GM18502 (cell line): ENCODE data around the gene CCDC141.
"Not testable (repeated sequence)": the region's sequence is repeated elsewhere in the genome, so short reads cannot be mapped to it uniquely, and the experiment has no call there.

Experiments
- ATAC-seq: cut with Tn5 transposase; IDR thresholded peaks from one replicate; pipeline ENCODE4 v1.9.1; 2021; ENCODE audit warnings: mild to moderate bottlenecking; ENCODE audit not compliant: unreplicated experiment, poor library complexity

CCDC141 gene

DNA sequence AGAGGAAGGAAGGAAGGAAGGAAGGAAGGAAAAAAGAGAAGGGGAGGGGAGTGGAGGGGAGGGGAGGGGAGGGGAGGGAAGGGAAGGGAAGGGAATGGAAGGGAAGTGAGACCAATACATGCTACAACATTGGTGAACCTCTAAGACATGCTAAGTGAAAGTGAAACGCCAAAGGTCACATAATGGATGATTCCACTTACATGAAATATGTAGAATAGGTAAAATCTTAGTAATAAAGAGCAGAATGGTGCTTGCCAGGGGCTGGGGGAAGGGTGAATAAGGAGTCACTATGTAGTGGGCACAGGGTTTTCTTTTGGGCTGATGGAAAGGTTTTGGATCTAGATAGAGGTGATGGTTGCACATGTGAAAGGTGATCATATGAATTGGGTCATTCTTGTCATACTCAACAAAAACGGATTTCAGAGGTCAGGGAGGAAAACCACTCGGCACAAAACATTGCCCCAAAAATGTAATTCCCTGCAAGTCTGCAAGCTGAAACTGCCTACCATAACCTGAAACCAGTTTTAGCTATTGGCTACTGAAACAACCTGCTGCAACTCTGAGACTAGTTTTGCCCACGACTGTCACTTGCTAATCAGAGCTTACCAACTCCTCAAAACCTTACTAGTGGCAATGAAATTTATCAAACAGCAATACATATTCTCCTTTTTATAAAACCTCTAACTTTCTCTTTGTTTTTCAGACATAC lies 59.2 kb downstream of the CCDC141 start:
- ATAC-seq = peak; percentile 88

DNA sequence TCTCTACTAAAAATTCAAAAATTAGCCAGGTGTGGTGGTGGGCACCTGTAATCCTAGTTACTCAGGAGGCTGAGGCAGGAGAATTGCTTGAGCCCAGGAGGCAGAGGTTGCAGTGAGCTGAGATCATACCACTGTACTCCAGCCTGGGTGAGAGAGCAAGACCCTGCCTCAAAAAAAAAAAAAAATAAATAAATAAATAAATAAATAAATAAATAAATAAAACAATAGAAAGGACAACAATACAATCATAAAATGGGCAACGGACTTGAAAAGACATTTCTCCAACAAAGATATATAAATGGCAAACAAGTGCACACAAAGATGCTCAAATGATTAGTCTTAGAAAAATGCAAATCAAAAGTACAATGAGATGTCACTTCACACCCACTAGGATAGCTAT lies 60.5 kb downstream of the CCDC141 start:
- ATAC-seq = not testable (repeated sequence)

DNA sequence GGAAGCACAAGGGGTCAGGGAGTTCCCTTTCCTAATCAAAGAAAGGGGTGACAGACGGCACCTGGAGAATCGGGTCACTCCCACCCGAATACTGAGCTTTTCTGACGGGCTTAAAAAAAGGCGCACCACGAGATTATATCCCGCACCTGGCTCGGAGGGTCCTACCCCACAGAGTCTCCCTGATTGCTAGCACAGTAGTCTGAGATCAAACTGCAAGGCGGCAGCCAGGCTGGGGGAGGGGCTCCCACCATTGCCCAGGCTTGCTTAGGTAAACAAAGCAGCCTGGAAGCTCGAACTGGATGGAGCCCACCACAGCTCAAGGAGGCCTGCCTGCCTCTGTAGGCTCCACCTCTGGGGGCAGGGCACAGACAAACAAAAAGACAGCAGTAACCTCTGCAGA lies 67.3 kb downstream of the CCDC141 start:
- ATAC-seq = not testable (repeated sequence)

DNA sequence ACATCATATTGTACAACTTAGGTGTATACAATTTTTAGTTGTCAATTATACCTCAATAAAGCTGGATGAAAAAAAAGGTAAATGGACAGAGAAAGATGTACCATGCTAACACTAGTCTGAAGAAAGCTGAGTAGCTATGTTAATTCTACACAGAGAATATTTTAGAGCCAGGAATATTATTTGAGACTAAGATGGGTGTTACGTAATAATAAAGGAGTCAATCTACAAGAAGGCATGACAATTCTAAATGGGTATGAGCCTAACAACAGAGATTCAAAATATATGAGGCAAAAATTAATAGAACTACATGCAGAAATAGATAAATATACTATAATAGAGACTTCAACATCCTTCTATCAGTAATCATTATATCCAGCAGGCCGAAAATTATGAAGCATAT lies 69.1 kb downstream of the CCDC141 start:
- ATAC-seq = no peak

DNA sequence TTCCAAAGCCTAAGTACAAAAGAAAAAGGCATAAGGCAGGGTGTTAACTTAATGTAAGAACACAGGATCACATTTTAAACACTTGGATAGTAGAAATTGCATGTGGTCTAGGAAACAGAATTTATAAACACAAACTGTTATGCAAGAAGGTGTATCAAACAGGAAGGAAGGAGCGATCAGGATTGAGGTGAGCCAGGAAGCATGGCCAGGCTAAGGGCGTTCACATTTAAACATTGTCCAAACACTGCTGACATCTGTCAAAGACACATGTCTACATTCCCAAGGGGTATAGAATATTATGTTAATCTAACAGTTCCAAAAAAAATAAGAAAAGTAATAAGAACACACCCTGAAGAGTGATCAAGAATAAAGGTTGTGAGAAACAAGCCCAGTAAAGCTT lies 71.3 kb downstream of the CCDC141 start:
- ATAC-seq = no peak

DNA sequence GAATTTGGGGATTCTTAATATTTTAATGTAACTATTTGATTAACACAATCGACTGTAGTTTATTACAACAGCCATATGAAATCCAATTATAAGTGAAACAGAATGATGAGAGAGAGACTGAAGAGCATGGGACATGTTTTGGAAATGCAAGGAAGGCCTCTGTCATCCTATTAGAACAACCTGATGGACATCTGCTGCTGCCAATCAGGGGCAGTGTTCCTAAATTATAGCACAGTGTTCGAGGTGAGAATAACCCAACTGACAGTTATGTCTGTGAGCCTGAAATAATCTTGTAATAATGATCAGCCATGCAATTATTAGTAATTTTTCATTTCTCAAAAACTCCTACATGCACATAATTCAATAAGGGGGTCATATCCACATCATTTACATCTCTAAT lies 73.6 kb downstream of the CCDC141 start:
- ATAC-seq = no peak

DNA sequence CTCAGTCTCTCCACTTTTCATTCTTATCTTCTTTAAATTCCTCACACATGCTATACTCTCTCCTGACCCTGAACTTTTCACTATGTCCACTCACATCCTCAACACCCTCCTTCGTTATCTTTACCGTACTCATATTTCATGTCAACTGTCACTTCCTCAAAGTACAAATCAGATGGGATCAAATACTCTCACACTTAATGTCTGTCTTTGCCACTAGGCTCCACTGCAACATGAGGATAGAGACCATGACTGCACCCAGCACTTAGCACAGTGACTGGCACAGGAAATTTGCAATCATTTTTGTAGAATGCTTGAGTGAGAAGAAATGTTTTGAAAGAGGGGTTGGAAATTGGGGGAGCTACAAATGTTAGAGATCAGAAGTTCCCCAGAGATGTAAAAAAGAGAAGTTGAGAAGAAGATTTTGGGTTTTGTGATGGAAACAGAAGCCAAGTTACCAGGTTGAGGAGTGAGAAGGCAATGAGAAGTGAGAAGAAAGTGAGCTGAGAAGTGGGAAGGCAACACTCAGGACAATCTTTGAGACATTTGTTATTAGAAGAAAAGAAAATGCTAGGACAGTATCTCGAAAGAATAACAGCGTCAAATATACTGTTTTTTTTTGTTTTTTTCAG lies 87.0 kb downstream of the CCDC141 start:
- ATAC-seq = no peak

DNA sequence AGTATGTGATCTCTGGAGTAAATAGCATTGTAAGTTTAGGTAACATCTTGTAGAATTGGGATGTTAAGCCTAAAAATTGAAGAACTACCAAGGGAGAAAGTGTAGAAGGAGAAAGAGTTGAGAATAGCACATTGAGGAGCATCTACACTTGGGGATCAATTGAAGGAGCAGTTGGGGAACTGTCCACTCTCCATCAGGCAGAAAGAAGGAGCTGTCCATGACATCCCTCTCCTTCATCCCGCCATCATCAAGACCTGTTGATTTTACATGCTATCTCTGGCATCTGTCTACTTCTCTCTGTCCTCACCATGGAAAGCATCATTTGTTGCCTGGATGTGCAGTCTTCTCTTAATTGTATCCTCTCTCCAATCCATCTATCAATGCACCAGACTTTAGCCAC lies 87.8 kb downstream of the CCDC141 start:
- ATAC-seq = no peak

DNA sequence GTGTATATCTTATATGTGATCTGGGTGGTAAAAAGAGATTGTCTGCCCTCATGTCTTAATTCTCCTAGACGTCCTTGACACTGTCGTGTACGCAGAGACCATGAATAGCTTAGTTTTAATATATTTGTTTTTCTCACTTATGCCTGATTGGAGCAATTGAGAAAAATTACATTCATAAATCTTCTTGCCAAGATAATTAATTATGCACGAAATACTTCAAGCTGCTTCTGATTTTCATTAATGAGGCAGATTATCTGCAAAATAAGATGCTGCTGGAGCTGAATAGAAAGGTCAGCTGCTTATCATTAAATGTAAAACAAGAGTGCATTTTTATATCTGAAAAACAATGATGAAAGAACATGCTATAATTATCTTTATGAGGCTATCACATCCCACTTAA lies 95.9 kb downstream of the CCDC141 start:
- no peak for ATAC-seq

DNA sequence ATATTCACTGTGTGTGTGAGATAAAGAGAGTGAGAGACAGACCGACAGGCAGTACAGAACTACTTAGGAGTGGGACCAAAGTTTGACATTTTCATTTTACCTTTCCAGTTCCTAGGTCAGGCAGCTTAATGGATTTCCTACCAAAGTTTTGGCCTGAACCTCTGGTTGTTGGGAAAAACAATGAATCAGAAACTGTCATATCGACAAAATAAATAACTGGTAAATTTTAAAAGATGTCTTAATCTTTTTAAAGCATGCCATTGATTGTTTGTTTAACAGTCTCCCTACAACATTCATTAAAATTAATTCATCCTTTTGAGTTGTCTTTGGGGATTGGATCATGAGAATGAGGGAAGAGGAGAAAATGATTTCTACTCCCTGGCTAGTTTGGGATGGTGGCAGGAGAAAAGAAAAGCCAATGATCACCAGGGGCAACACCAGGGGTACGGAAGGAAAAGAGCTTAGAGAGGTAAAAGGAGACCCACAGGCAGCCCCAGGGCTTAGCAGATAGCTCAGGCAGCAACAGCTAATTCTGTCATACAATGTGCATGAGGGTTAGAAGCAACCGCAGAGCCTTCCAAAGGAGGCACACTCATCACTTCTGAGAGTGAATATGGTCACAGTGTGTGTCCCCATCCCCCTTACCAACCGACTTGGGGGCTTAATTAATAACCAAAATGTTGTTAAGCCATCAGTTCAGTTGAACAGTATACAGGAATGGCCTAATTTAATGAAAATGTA lies 98.5 kb downstream of the CCDC141 start:
- no peak for ATAC-seq

DNA sequence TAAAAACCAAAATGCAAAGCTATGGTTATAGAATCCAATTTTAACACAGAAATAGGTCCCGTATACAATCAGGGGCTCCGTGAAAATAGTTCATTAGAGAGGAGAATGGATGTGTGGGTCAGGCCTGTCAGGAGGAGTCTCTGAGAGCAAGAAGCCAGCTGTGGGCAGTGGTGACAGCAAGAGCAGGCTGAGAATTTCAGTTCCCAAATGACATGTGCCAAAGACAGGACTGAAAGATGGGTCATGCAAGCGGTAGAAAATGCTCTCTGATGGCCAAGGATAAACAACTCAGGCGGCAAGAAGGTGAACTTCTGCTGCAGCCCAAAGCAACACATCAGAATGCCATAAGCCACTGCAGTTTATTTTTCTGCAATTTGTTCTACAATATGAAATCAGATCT lies 100.4 kb downstream of the CCDC141 start:
- ATAC-seq = no peak

DNA sequence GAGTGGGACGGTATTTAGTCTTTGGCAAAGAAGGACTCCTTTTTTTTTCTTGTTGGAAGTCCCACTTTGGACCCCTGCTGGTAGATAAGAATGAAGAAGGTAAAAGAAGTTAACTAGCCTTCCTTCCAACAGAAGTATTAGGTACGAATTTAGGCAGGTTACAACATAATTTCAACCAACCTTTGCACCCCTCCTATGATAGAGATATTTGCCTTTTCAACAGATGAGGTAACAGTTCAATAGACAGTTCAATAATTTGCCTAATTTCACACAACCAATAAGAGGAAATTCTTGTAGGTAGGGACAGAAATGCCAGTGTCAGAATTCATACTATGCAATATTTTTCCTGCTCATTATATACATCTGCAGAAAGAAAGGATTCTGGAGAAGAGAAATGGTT lies 100.8 kb downstream of the CCDC141 start:
- no peak for ATAC-seq

DNA sequence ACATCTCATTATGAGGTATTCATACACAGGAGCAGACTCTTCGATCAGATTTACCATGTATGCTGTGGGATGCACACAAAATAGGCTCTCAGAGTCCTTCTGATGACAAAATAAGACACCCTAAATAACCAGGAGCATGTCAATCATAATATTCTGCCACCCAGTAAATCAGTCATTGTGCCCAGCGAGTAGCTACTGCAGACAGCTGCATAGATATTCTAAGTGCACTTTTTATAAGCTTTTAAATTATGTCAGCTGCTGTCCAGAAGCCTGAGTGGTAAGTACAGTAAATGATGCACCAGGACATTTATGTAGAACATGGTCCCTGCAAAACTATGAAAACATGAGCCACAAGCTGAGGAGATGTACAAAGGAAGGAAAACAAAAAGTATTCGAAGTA lies 102.9 kb downstream of the CCDC141 start:
- ATAC-seq = no peak

DNA sequence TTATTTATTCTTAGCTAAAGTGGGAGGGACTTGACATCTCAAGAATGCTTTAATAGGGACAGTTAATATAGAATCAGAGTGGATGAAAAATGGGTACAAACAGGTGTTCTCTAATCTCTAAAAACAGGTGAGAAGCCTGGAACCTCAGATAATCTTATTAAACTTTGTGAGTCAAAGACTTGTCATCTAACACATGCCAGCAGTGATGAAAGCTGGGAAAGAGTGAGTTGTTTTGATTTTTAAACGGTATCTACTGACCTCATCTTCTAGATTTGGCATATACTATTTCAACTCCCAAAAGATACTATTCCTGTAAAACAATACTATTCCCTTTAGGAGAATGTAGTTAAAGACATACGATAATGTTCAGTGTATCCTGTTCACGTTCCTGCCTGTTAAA lies 103.4 kb downstream of the CCDC141 start:
- ATAC-seq = no peak

DNA sequence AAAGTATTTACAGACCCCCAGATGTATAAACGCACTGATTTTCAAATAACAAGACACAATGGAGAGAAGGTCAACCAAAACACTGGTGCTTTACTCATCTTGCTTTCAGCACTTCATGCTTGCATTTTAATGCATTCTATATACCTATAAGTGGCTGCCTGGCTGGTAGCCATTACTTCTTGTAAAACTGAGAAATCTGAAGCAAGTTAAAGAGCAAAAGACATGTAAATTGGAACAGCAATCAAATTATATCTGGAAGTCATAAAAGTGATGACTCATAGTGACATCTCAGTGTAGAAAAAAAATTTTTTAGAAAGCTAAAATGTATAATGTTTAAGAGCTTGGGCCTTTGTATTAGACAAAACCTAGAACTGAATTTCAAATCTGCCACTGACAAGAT lies 106.2 kb downstream of the CCDC141 start:
- no peak for ATAC-seq

DNA sequence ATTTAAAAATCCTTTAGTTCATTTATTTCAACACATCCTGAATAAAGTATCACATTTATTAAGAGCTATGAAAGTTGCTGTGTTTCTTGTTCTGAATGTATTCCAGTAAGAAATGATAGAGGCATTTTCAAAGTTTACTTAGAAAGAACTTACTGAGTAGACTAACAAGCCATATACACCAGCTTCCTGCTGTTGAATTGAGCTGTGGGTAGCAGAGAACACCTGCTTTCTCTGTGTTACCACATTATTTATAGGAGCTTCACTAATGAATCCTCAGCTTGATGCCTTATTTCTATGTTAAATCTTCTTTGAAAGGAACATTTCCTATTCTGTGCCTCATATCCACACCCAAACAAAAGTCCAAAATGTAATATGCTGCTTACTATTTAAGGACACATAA lies 115.4 kb downstream of the CCDC141 start:
- no peak for ATAC-seq

DNA sequence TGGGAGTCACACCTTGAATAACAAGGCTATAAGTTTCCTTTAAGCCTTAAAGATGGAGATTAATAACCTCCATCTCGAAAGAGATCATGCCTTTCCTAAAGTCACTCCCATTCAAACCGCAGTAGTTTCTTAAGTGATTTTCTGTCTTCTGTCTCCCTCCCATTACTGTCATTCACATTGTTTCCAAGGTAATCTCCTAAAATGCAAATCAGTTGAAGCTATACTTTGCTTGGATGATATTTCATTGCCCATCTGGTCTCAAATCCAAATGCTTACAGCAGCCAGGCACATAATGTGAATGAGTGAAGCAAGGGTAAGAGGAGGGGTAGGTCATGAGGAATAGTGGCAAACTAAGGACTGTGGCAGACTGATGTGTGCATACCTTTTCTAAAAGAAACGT lies 116.4 kb downstream of the CCDC141 start:
- no peak for ATAC-seq

DNA sequence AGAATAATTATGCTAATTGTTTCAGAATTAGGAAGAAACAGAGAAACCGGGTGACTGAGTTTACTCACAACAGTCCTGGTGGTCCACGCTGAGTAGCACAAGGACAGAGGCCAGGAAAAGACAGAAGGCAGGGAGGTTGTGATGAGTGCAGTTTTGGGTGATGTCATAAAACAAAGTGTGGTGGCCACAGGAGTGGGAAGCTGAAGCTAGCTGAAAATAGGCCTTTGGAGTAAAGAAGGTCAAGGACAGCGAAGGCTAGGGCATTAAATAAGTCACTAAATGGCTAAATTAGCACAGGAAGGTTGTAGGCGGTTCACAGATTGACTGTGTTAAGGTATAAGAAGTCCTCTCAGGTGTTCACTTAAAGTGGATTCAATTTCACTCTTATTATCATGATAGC lies 121.9 kb downstream of the CCDC141 start:
- peak; percentile 68 for ATAC-seq

DNA sequence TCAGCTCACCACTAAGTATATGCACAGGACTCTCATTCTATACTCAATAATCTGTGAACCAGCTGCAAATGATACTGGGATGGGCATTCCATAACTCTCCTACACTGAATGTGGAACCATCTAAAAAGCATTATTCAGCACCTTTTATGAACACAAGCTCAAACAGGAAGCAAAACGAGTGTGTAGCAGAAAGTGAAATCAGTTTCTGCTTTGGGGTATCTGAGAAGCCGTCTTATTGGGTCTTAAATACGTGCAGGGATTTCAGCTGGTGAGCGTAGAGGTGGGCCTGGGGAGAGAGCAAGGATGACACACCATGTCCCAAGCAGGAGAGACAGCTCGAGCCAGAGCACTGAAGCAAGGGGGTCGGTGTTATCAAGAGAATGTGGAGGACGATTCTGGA lies 122.8 kb downstream of the CCDC141 start:
- peak; percentile 70 for ATAC-seq

DNA sequence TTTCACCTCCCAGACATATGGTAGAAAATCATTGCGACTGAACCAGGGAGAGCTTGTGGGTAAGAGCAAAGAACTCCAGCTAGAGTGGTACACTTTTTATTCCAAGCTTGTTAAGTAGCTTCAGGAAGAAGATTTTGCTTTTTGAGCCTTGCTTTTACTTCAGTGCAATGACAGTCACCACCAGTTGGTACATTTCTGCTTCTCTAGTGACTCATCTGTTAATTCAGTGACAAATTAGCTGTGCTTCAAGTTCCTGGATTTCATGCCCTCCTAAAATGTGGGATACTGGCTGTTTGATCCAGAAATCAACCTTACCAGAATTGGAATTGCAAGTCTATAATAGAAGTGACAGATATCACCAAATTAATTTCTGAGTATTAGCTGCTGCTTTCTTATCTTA lies 125.1 kb downstream of the CCDC141 start:
- no peak for ATAC-seq

DNA sequence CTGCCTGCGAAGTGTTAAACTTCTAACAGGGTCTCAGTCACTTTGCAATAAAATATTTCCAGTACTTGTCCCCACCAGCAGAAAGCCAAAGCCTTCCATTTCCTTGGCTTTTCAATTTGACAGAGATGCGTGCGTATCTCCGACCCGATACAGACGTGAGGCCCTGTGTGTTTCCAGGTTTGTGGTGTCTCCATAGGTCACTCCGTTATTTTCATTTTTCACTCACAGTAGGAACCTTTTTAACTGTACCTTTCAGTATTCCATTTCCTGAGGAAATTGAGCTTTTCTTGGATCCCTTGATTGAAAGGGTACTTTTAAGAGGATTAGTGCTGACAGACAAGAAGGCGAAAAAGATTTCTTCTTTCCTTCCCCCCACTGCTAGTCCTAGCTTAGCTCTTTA lies 126.4 kb downstream of the CCDC141 start:
- no peak for ATAC-seq
